ENCODE data around the gene PCSK6. TPM values are rescaled to one million over a fixed set of nuclear protein-coding genes. Genes with fewer than 3 reads are reported as not detected.

The PCSK6 gene
- total RNA-seq, 1 donor from 2014 or later = 1.8 TPM

GRCh38 chr15:101390462-101390861 is 99.0 kb downstream of the PCSK6 start:
- Mint-ChIP-seq H3K9me3 (ENCODE audit: low read depth) (no peaks in the 10 kb centered on the region), H3K4me3 (ENCODE audit: low read depth) (no peak overlapping the region), H3K27ac (no peak overlapping the region), H3K4me1 (ENCODE audit: low read depth) (no peaks in the 10 kb centered on the region), H3K27me3 (peaks cover 12% of the 10 kb centered on the region), H3K36me3 (ENCODE audit: insufficient read depth) (no peaks in the 10 kb centered on the region)
- no peak for TF ChIP-seq CTCF (IDR thresholded peaks at IDR 0.05; ENCODE audit: unreplicated experiment)
- no peak for DNase-seq (ENCODE audit: low spot score, unreplicated experiment)

- H3K36me3 Mint-ChIP-seq (ENCODE audit: insufficient read depth) = no peaks in the 10 kb centered on the region
- peaks cover 11% of the 10 kb centered on the region for H3K27me3 Mint-ChIP-seq
- no peak overlapping the region for H3K27ac Mint-ChIP-seq
- H3K4me1 Mint-ChIP-seq (ENCODE audit: low read depth) = no peaks in the 10 kb centered on the region
- DNase-seq (ENCODE audit: low spot score, unreplicated experiment) = no peak
- no peaks in the 10 kb centered on the region for H3K9me3 Mint-ChIP-seq (ENCODE audit: low read depth)
- no peak for TF ChIP-seq CTCF (IDR thresholded peaks at IDR 0.05; ENCODE audit: unreplicated experiment)
- no peak overlapping the region for H3K4me3 Mint-ChIP-seq (ENCODE audit: low read depth)
These were observed 99.4 kb downstream of the PCSK6 start for GRCh38 chr15:101390060-101390459.

GRCh38 chr15:101389362-101389761 is 100.1 kb downstream of the PCSK6 start:
- TF ChIP-seq CTCF (IDR thresholded peaks at IDR 0.05; ENCODE audit: unreplicated experiment) = no peak
- Mint-ChIP-seq H3K9me3 (ENCODE audit: low read depth) (no peaks in the 10 kb centered on the region), H3K4me3 (ENCODE audit: low read depth) (no peak overlapping the region), H3K27ac (no peak overlapping the region), H3K36me3 (ENCODE audit: insufficient read depth) (no peaks in the 10 kb centered on the region), H3K27me3 (peaks cover 7% of the 10 kb centered on the region), H3K4me1 (ENCODE audit: low read depth) (no peaks in the 10 kb centered on the region)
- no peak for DNase-seq (ENCODE audit: low spot score, unreplicated experiment)

- Mint-ChIP-seq H3K4me1 (ENCODE audit: low read depth) (no peaks in the 10 kb centered on the region), H3K36me3 (ENCODE audit: insufficient read depth) (no peaks in the 10 kb centered on the region), H3K27ac (no peak overlapping the region), H3K9me3 (ENCODE audit: low read depth) (no peaks in the 10 kb centered on the region), H3K4me3 (ENCODE audit: low read depth) (no peak overlapping the region), H3K27me3 (no peaks in the 10 kb centered on the region)
- DNase-seq (ENCODE audit: low spot score, unreplicated experiment) = no peak
- TF ChIP-seq CTCF (IDR thresholded peaks at IDR 0.05; ENCODE audit: unreplicated experiment) = no peak
These were observed 101.5 kb downstream of the PCSK6 start for GRCh38 chr15:101388046-101388445.

- Mint-ChIP-seq H3K9me3 (ENCODE audit: low read depth) (no peaks in the 10 kb centered on the region), H3K4me3 (ENCODE audit: low read depth) (no peak overlapping the region), H3K36me3 (ENCODE audit: insufficient read depth) (no peaks in the 10 kb centered on the region), H3K4me1 (ENCODE audit: low read depth) (no peaks in the 10 kb centered on the region), H3K27ac (no peak overlapping the region), H3K27me3 (no peaks in the 10 kb centered on the region)
- no peak for DNase-seq (ENCODE audit: low spot score, unreplicated experiment)
- TF ChIP-seq CTCF (IDR thresholded peaks at IDR 0.05; ENCODE audit: unreplicated experiment) = no peak
These were observed 101.9 kb downstream of the PCSK6 start for GRCh38 chr15:101387574-101387973.

Data from progenitor cell of endocrine pancreas (in vitro differentiated cells).